GM19099 (cell line): ENCODE data around the gene CNIH1.

Experiments
- POLR2A ChIP-seq: IDR thresholded peaks from 3 replicates; pipeline ENCODE4 v1.6.1; 2011; ENCODE audit warnings: low read depth; ENCODE audit not compliant: insufficient read length; ENCODE audit errors: extremely low read depth

Gene CNIH1

GRCh38 chr14:54410215-54410614 lies 31.0 kb downstream of the CNIH1 start:
- TF ChIP-seq POLR2A: no peak

GRCh38 chr14:54399560-54399959 lies 41.6 kb downstream of the CNIH1 start:
- no peak for TF ChIP-seq POLR2A

- TF ChIP-seq POLR2A: peak; percentile 94
These were observed 44.5 kb downstream of the CNIH1 start, which contains the start of gene CDKN3 for GRCh38 chr14:54396493-54397335. CDKN3 (plus strand) TSS chr14:54397007; CDS start chr14:54397069, 62 bp downstream.

DNA sequence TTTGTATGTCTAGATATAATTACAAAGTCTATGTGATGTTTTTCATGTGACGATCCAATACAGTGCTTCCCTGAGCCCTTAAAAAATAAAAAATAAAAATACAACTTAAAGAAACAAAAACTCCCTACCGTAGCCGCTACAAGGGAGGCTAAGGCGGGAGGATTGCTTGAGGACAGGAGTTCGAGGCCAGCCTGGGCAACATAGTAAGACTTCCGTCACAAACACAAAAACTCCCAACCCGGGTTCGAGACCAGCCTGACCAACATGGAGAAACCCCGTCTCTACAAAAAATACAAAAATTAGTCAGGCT lies 45.0 kb downstream of the CNIH1 start:
- no peak for TF ChIP-seq POLR2A

- TF ChIP-seq POLR2A: no peak
These were observed 45.5 kb downstream of the CNIH1 start for GRCh38 chr14:54395716-54396115.

DNA sequence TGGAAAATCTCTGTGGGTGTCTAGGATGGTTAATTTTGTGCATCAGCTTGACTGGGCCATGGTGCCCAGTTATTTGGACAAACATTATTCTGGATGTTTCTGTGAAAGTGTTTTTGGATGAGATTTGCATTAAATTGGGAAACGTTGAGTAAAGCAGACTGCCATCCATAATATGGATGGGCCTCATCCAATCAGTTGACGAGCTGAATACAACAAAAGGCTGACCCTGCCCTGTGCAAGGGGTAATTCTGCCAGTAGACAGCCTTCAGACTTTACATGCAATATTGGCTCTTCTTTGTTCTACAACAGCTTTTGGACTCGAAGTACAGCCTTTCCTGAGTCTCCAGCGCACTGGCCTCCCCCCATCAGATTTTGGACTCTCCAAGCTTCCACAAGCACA lies 45.9 kb downstream of the CNIH1 start:
- TF ChIP-seq POLR2A: no peak

GRCh38 chr14:54394596-54394995 lies 46.6 kb downstream of the CNIH1 start:
- no peak for TF ChIP-seq POLR2A

DNA sequence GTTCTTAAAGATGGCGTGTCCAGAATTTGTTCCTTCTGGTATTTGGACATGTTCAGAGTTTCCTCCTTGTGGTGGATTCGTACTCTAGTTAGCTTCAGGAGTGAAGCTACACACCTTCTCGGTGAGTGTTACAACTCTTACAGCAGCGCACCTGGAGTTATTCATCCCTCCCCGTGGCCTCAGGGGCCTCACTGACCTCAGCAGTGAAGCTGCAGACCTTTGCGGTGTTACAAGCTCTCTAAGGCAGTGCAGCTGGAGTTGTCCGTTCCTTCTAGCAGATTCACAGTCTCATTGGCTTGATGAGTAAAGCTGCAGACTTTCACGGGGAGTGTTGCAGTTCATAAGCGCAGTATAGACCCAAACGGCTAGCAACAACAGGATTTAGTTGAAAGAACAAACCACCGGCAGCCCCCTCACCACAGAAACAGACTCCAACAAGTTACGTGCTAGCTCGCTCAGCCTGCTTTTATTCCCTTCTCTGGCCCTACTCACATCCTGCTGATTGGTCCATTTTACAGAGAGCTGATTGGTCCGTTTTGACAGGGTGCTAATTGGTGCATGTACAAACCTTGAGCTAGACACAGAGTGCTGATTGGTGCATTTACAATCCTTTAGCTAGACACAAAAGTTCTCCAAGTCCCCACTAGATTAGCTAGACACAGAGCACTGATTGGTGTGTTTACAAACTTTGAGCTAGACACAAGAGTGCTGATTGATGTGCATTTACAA lies 48.9 kb downstream of the CNIH1 start:
- TF ChIP-seq POLR2A: no peak

DNA sequence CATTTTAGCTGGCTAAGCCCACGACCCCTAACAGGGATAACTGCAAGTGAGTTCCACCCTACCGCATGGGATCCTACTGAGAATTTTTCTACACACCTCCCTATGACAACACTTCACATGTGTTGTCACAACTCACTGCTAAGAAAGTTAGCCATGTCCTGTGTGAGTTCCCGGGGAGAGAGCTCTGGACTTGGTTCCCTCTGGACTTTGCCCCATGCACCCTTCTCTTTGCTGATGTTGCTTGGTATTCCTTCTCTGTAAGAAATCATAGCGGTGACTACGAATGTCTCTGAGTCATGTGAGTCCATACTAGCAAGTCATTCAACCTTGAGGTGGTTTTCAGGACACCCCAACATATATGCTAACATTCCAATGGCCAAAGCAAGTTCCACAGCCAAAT lies 53.8 kb downstream of the CNIH1 start:
- no peak for TF ChIP-seq POLR2A

GRCh38 chr14:54385556-54385955 lies 55.6 kb downstream of the CNIH1 start:
- TF ChIP-seq POLR2A: no peak

DNA sequence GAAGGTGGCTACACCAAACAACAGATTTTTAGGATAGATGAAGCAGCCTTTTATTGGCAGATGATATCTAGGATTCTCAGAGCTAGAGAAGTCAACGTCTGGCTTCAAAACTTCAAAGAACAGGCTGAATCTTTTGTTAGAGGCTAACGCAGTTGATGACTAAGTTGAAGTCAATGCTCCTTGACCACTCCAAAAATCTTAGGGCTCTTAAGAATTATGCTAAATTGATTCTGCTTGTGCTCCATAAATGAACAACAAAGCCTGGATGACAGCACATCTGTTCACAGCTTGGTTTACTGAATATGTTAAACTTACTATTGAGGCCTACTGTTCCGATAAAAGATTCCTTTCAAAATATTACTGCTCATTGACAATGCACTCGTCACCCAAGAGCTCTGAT lies 57.3 kb downstream of the CNIH1 start:
- TF ChIP-seq POLR2A: no peak

DNA sequence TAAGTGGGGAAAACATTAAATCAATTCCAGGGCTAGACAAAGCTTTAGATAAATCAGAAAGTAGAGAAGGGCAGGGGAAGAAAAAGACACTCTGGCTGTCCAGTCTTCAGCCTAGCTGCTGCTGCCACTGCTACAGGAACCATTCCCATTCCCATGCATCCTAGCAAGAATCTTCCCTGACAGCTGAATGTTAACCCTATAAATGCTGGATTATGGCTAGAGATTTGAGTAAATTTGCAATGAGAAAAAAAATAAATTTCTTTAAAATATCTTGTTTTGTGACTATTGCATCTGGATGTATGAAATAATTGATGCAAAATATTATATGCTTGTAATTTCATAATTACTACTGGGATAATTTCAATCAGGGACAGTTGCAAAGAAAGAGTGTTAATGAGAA lies 59.4 kb downstream of the CNIH1 start:
- TF ChIP-seq POLR2A: no peak

DNA sequence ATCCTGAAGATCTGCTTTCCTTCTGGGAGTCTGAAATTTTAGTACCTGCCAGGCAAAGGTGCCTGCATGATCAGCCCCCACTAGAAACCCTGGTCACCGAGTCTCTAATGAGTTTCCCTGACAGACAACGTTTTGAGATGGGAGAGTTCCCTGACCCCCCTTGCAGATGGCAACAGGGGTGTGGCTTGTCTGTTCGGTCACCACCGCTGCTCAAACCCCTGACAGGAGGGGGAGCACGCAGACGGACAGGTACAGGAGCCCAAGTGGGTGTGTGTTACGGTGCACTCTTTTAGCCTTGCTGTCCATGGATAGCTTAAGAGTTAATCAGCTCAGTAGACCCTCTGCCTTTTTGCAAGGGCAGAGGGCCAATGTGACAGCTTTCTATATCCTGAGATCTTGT lies 63.7 kb downstream of the CNIH1 start:
- no peak for TF ChIP-seq POLR2A

DNA sequence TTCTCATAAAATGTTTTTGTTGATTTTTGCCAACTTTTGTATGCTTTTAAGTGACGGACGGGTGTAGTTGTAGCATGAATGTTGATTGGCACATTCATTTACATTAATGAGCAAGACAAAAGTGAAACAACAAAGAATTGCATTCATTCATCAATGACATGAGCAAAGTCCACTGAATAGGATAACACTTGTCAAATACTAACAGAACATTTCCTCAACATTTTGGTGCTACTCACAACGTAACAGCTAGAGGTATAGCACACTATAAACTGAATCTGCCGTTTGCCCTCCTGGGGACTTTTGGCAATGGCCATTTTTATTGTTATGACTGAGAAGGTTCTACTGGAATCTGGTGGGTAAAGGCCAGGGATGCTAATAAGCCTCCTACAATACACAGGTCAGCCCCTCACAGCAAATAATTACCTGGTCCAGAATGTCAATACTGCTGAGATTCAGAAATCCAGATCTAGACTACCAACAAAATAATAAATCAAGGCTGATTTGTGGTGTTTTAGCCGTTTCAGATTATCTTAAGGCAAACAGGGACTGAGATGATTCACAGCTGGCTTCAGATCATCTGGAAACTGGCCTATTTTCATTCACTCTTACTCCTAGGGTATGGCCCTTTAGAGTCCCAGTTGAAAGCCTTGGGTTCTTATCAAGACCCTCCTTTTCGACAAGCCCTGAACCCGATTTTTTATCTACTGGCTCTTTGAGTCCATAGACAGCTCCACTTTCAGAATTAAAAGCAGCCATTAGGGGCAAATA lies 66.9 kb downstream of the CNIH1 start:
- TF ChIP-seq POLR2A: no peak
